GM12891 (cell line): Measurements from ENCODE around the gene C1orf35.

Source experiments
- PAX5 ChIP-seq: IDR thresholded peaks from 2 replicates; pipeline ENCODE4 v1.6.1; 2011; ENCODE audit warnings: low read length, moderate library complexity, mild to moderate bottlenecking; ENCODE audit not compliant: insufficient read depth, severe bottlenecking
- POLR2A ChIP-seq: IDR thresholded peaks from 2 replicates; pipeline ENCODE4 v1.6.1; 2011; ENCODE audit warnings: low read depth, low read length, control low read depth
- POLR2AphosphoS5 ChIP-seq: IDR thresholded peaks from 2 replicates; pipeline ENCODE4 v1.6.1; 2011; ENCODE audit warnings: low read depth, low read length, control low read depth
- SPI1 ChIP-seq: IDR thresholded peaks from 2 replicates; pipeline ENCODE4 v1.6.1; 2011; ENCODE audit warnings: low read depth, low read length, control low read depth
- TAF1 ChIP-seq: IDR thresholded peaks from 2 replicates; pipeline ENCODE4 v1.6.1; 2011; ENCODE audit warnings: low read depth, low read length, control low read depth

GRCh38 chr1:228151180-228151925, 48.2 kb upstream of the C1orf35 start:
- TF ChIP-seq POLR2AphosphoS5 (no peak), PAX5 (no peak), TAF1 (no peak), POLR2A (no peak), SPI1 (no peak)
